ENCODE measurements around the gene THY1. TPM values are rescaled to one million over a fixed set of nuclear protein-coding genes. Genes with fewer than 3 reads are reported as not detected.
A peak's percentile ranks its signal among the peaks of the same experiment; 100 is the strongest.

Gene THY1
- total RNA-seq, 4 donors from 2014 or later, result 13.3 to 70.1 (median 25.4) TPM

DNA sequence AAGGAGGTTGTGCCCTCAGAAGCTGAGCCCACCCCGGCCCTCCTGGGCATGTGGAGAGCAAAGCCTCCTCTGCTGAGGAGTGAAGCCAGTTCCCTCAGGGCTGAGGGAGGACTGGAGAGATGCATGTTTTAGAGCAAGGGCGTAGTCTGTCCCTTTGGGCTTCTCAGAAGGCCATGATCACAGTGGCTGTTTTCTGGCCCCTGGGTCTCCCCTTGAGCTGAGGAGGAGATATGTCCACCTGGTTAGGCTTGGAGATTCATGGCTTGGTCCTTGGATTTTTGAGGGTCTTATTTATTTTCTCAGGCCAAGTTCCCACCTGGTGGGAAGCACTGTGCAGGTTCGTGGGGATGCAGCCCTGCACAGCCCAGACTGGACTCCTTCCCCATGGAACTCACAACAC lies 46.5 kb upstream of the THY1 start:
- H3K36me3 ChIP-seq, result no peaks in the 10 kb centered on the region
- H3K27ac ChIP-seq (replicated peaks in 1 of 4), result peak overlapping the region in 1 of 4 donors; percentile 37
- intact Hi-C loops (cut with DNase I), result no loop called here
- no peaks in the 10 kb centered on the region for H3K9me3 ChIP-seq
- TF ChIP-seq POLR2AphosphoS5 (IDR thresholded peaks at IDR 0.05) (no peak), POLR2A (IDR thresholded peaks at IDR 0.05; ENCODE audit: low read depth) (no peak), CTCF (IDR thresholded peaks at IDR 0.05) (no peak), EP300 (IDR thresholded peaks at IDR 0.05) (no peak)
- peaks cover 0 to 22% (median 13%) of the 10 kb centered on the region in 4 donors for H3K4me1 ChIP-seq
- H3K27me3 ChIP-seq, result no peaks in the 10 kb centered on the region
- 88% methylated on average over 3 of the region's 3 CpGs for WGBS
- DNase-seq (ENCODE audit: extremely low spot score), result peak; percentile 31
- no peak overlapping the region for H3K4me3 ChIP-seq

DNA sequence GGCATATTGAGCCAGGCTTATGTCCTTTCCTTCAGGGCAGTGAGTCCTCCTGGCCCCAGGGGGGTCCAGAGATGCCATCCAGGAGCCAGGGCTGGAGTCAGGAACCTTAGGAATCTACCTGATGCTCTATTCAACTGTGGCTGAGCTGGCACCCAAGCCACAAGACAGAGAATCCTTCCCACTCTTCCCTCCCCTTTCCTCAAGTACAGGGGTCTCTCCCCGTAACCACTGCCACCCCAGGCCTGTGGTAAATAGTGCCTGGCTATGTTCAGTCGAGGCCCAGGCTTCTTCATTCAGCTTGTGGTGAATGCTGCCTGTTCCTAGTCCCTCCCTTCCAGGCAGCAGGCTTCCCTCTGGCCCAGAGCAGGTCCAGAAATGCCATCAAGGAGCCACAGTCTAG lies 45.5 kb upstream of the THY1 start:
- intact Hi-C loops (cut with DNase I), result no loop called here
- no peaks in the 10 kb centered on the region for H3K27me3 ChIP-seq
- no CpG with 5 or more reads among the region's 2 CpGs for WGBS
- peak; percentile 72 for DNase-seq (ENCODE audit: extremely low spot score)
- H3K9me3 ChIP-seq, result no peaks in the 10 kb centered on the region
- no peak overlapping the region for H3K4me3 ChIP-seq
- no peak overlapping the region for H3K27ac ChIP-seq (replicated peaks in 1 of 4)
- TF ChIP-seq CTCF (IDR thresholded peaks at IDR 0.05) (no peak), POLR2AphosphoS5 (IDR thresholded peaks at IDR 0.05) (no peak), POLR2A (IDR thresholded peaks at IDR 0.05; ENCODE audit: low read depth) (no peak), EP300 (IDR thresholded peaks at IDR 0.05) (no peak)
- no peaks in the 10 kb centered on the region for H3K36me3 ChIP-seq
- H3K4me1 ChIP-seq, result peaks cover 0 to 18% (median 11%) of the 10 kb centered on the region in 4 donors

DNA sequence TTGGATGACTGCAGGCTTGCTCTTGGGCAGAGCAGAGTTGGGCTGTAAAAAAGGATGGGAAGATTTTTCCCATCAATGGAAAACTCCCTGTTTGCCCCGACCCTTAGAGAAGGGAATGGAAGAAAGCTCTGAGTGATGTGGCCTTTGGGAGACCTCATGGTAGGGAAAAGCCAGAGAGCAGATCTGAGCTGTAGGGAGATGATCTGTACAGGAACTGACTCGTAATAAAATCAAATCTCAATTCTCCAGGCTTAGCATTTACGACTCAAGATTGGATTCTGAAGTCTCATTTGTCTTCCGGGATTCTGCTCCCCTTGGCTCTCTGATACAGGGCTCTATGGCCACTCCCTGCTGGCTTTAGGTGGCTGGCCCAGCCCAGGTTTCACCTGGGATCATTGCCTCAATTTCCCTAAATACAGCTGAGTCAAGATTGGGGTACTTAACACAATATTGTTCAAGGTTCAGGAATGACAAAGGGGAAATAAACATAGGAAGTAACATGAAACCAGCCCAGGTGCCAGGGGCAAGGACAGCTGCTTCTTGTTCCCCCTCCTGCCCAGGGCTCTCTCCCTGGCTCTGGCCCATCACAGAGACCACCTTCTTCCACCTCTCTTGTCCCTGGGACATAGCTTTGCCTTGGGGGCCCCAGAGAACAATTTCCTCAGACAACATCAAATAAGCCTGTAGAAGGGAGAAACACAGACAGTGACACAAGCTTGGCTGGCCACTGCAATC lies 38.4 kb upstream of the THY1 start:
- intact Hi-C loops (cut with DNase I), result no loop called here
- DNase-seq (ENCODE audit: extremely low spot score), result peak; percentile 90
- H3K4me3 ChIP-seq, result no peak overlapping the region
- no peaks in the 10 kb centered on the region for H3K27me3 ChIP-seq
- H3K4me1 ChIP-seq, result peaks cover 0 to 16% (median 10%) of the 10 kb centered on the region in 4 donors
- WGBS, result 44% methylated on average over 4 of the region's 4 CpGs
- peak overlapping the region in 1 of 4 donors; percentile 39 for H3K27ac ChIP-seq (replicated peaks in 1 of 4)
- H3K36me3 ChIP-seq, result no peaks in the 10 kb centered on the region
- TF ChIP-seq POLR2A (IDR thresholded peaks at IDR 0.05; ENCODE audit: low read depth) (no peak), POLR2AphosphoS5 (IDR thresholded peaks at IDR 0.05) (no peak), CTCF (IDR thresholded peaks at IDR 0.05) (no peak), EP300 (IDR thresholded peaks at IDR 0.05) (no peak)
- H3K9me3 ChIP-seq, result no peaks in the 10 kb centered on the region

- 36% methylated on average over 4 of the region's 4 CpGs for WGBS
- TF ChIP-seq EP300 (IDR thresholded peaks at IDR 0.05), result no peak
- TF ChIP-seq POLR2A (IDR thresholded peaks at IDR 0.05; ENCODE audit: low read depth), result no peak
- TF ChIP-seq POLR2AphosphoS5 (IDR thresholded peaks at IDR 0.05), result no peak
- TF ChIP-seq CTCF (IDR thresholded peaks at IDR 0.05), result no peak
- H3K36me3 ChIP-seq, result no peaks in the 10 kb centered on the region
- no peaks in the 10 kb centered on the region for H3K27me3 ChIP-seq
- intact Hi-C loops (cut with DNase I), result no loop called here
- peak overlapping the region in 1 of 4 donors; percentile 39 for H3K27ac ChIP-seq (replicated peaks in 1 of 4)
- H3K4me1 ChIP-seq, result peaks cover 0 to 16% (median 10%) of the 10 kb centered on the region in 4 donors
- no peak for DNase-seq (ENCODE audit: extremely low spot score)
- no peak overlapping the region for H3K4me3 ChIP-seq
- H3K9me3 ChIP-seq, result no peaks in the 10 kb centered on the region
Observed at GRCh38 chr11:119460582-119460981, 37.6 kb upstream of the THY1 start.

Data from esophagus muscularis mucosa (tissue), 4 donors.